GM10266 (cell line): ENCODE measurements around the gene SPATA1.
"Not testable (repeated sequence)": the region's sequence is repeated elsewhere in the genome, so short reads cannot be mapped to it uniquely, and the experiment has no call there.

Experiments
- DNase-seq: peaks from one replicate; pipeline ENCODE4 v3.0.0; 2012; ENCODE audit errors: extremely low spot score
- CTCF ChIP-seq: IDR thresholded peaks from 2 replicates; pipeline ENCODE4 v1.5.1; 2012; ENCODE audit warnings: mild to moderate bottlenecking, low read depth; ENCODE audit not compliant: control insufficient read depth, insufficient read depth; ENCODE audit errors: missing control alignments

SPATA1 gene

GRCh38 chr1:84574936-84575335 is 68.8 kb downstream of the SPATA1 start:
- TF ChIP-seq CTCF, result no peak
- DNase-seq, result no peak

- no peak for DNase-seq
- no peak for TF ChIP-seq CTCF
These were observed 75.5 kb downstream of the SPATA1 start for GRCh38 chr1:84581648-84582047.

GRCh38 chr1:84582802-84583587 is 76.8 kb downstream of the SPATA1 start:
- TF ChIP-seq CTCF, result no peak
- DNase-seq, result no peak

GRCh38 chr1:84583648-84584047 is 77.5 kb downstream of the SPATA1 start:
- TF ChIP-seq CTCF, result no peak
- no peak for DNase-seq

GRCh38 chr1:84584126-84584525 is 77.9 kb downstream of the SPATA1 start:
- no peak for DNase-seq
- no peak for TF ChIP-seq CTCF

- no peak for TF ChIP-seq CTCF
These were observed 79.6 kb downstream of the SPATA1 start for GRCh38 chr1:84585803-84586202.

GRCh38 chr1:84587099-84587498 is 80.9 kb downstream of the SPATA1 start:
- no peak for TF ChIP-seq CTCF
- no peak for DNase-seq

More at GRCh38 chr1:84585803-84586202, 79.6 kb downstream of the SPATA1 start:
- no peak for DNase-seq

- DNase-seq, result not testable (repeated sequence)
These were observed 88.8 kb downstream of the SPATA1 start for GRCh38 chr1:84594959-84595358.
